Hepatocyte (in vitro differentiated cells): ENCODE data around the gene RAD51D.

ENCODE experiments used
- EZH2 ChIP-seq: fragments of 200-600 bp; sonication (generic); IDR thresholded peaks from 2 replicates; pipeline ENCODE4 v1.6.1; 2016; ENCODE audit warnings: antibody characterized with exemption, mild to moderate bottlenecking, borderline replicate concordance
- TF ChIP-seq, protein P1 (sequence below): fragments of 200-600 bp; sonication (generic); IDR thresholded peaks from 2 replicates; pipeline ENCODE4 v1.5.1; 2016; ENCODE audit warnings: antibody characterized with exemption, mild to moderate bottlenecking; ENCODE audit not compliant: poor library complexity

DNA sequence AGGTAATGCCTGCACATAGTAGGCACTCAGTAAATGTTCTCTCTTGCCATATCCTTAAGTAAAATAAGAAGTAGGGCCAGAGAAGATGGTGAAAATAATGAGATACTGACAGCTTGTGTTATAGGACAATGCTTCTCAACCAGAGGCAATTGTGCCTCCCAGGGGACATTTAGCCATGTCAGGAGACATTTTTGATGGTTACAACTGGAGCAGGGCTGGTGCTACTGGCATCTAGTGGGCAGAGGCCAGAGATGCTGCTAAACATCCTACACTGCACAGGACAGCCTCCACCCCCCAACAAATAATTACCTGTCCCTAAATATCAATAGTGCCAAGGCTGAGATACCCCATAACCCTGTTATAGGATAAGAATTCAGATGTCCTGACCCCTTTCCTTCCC, 1.7 kb downstream of the RAD51D start:
- TF ChIP-seq, protein P1, sequence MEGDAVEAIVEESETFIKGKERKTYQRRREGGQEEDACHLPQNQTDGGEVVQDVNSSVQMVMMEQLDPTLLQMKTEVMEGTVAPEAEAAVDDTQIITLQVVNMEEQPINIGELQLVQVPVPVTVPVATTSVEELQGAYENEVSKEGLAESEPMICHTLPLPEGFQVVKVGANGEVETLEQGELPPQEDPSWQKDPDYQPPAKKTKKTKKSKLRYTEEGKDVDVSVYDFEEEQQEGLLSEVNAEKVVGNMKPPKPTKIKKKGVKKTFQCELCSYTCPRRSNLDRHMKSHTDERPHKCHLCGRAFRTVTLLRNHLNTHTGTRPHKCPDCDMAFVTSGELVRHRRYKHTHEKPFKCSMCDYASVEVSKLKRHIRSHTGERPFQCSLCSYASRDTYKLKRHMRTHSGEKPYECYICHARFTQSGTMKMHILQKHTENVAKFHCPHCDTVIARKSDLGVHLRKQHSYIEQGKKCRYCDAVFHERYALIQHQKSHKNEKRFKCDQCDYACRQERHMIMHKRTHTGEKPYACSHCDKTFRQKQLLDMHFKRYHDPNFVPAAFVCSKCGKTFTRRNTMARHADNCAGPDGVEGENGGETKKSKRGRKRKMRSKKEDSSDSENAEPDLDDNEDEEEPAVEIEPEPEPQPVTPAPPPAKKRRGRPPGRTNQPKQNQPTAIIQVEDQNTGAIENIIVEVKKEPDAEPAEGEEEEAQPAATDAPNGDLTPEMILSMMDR = no peak
- no peak for TF ChIP-seq EZH2
